Body of pancreas (tissue), 4 donors: ENCODE measurements around the gene HMCN2.

Experiments used
- POLR2A ChIP-seq, 3 donors: fragments of 450-650 bp; IDR thresholded peaks; one replicate each; pipeline ENCODE4 v1.6.1; 2016; ENCODE audit warnings: antibody characterized with exemption in 3 of 3, mild to moderate bottlenecking in 2 of 3
- TF ChIP-seq, protein P1 (sequence below), 7 experiments: fragments of 450-650 bp in 4 of 7; fragments of 200-600 bp in 3 of 7; sonication (generic) in 3 of 7; IDR thresholded peaks; one replicate each; pipeline ENCODE4 v1.5.1; 2016 to 2019; ENCODE audit warnings: antibody characterized with exemption in 7 of 7

GRCh38 chr9:130336885-130337284, 71.3 kb downstream of the HMCN2 start:
- no peak for TF ChIP-seq POLR2A (IDR thresholded peaks at IDR 0.05)
- TF ChIP-seq, protein P1, sequence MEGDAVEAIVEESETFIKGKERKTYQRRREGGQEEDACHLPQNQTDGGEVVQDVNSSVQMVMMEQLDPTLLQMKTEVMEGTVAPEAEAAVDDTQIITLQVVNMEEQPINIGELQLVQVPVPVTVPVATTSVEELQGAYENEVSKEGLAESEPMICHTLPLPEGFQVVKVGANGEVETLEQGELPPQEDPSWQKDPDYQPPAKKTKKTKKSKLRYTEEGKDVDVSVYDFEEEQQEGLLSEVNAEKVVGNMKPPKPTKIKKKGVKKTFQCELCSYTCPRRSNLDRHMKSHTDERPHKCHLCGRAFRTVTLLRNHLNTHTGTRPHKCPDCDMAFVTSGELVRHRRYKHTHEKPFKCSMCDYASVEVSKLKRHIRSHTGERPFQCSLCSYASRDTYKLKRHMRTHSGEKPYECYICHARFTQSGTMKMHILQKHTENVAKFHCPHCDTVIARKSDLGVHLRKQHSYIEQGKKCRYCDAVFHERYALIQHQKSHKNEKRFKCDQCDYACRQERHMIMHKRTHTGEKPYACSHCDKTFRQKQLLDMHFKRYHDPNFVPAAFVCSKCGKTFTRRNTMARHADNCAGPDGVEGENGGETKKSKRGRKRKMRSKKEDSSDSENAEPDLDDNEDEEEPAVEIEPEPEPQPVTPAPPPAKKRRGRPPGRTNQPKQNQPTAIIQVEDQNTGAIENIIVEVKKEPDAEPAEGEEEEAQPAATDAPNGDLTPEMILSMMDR (IDR thresholded peaks at IDR 0.05), result no peak
